Ovary (tissue), 9 donors: Measurements from ENCODE around the gene AGK. TPM values are rescaled to one million over a fixed set of nuclear protein-coding genes. Genes with fewer than 3 reads are reported as not detected.
A peak's percentile ranks its signal among the peaks of the same experiment; 100 is the strongest.

Source experiments
- DNase-seq, 5 donors: peaks; one replicate each; pipeline ENCODE4 v3.0.0-alpha.2; 2019 to 2020
- H3K27ac ChIP-seq, 2 donors: fragments of 200-600 bp; one replicate each; pipeline versions ENCODE4 v1.5.1 to v1.8.0; 2019 to 2022
- H3K27me3 ChIP-seq: fragments of 200-600 bp; one replicate; pipeline ENCODE4 v1.8.0; 2022
- H3K36me3 ChIP-seq: fragments of 200-600 bp; sonication (generic); one replicate; pipeline ENCODE4 v1.5.1; 2019
- H3K4me1 ChIP-seq: one replicate; pipeline ENCODE4 v1.8.1; 2013; ENCODE audit warnings: mild to moderate bottlenecking, moderate library complexity; ENCODE audit not compliant: insufficient read depth
- H3K4me3 ChIP-seq: fragments of 200-600 bp; sonication (generic); one replicate; pipeline ENCODE4 v1.5.1; 2017
- H3K9me3 ChIP-seq, 2 donors: fragments of 200-600 bp in 1 of 2; sonication (generic) in 1 of 2; one replicate each; pipeline versions ENCODE4 v1.5.1 to v1.8.1; 2013 to 2019; ENCODE audit warnings: mild to moderate bottlenecking in 1 of 2, moderate library complexity in 1 of 2
- CTCF ChIP-seq, 3 donors: fragments of 450-650 bp in 2 of 3; fragments of 200-600 bp in 1 of 3; IDR thresholded peaks; one replicate each; pipeline versions ENCODE4 v1.5.1 to v1.8.0; 2016 to 2022; ENCODE audit warnings: antibody characterized with exemption in 3 of 3, mild to moderate bottlenecking in 1 of 3
- EP300 ChIP-seq: sonication (generic); formaldehyde crosslinking; IDR thresholded peaks from one replicate; pipeline ENCODE4 v1.6.1; 2017; ENCODE audit warnings: antibody characterized with exemption
- POLR2A ChIP-seq: fragments of 450-650 bp; IDR thresholded peaks from one replicate; pipeline ENCODE4 v1.6.1; 2017; ENCODE audit warnings: antibody characterized with exemption, mild to moderate bottlenecking, moderate library complexity
- WGBS, 3 donors: extraction: QIAGEN DNeasy Blood & Tissue Kit in 1 of 3; methylation state at CpG; one replicate each; pipeline versions ENCODE4 v1.1.5 to v1.1.7; 2013 to 2017; 5-methylcytosine and 5-hydroxymethylcytosine counted together
- intact Hi-C, 4 donors: fragments of 100-400 bp; cut with DNase I; formaldehyde crosslinking; loops; one replicate each; pipeline versions ENCODE4 v1.11.0 to v1.15.1; 2022 to 2023
- polyA plus RNA-seq, 2 donors: library from polyadenylated mRNA; stranded (reverse); fragments of 200-250 nt in 1 of 2; fragments of 350-450 nt in 1 of 2; fragmentation: Illumina TruSeq in 1 of 2; extraction: RNeasy Lipid Tissue Mini Kit (QIAGEN cat#74804) in 1 of 2; gene quantifications; one replicate each; pipeline ENCODE4 v1.2.3, GENCODE V29; 2013 to 2014
- total RNA-seq, 7 donors: library from RNA; depleted of rRNA in 2 of 7; stranded (reverse); fragments of >200 nt in 2 of 7; fragmentation: NEBNext Ultra II Directional in 3 of 7; extraction: Animal tissue kit (Norgen Biotek cat#: 25700) in 3 of 7; gene quantifications; one replicate each; pipeline versions ENCODE4 v1.1.0 to v1.2.4, GENCODE V29; 2016 to 2023
- donor health status: DM: no; HTN: no; CAD: no; lungs with moderate emphysema.
- donor health status: DM: no; HTN: no; CAD: no.
- donor health status: Bipolar disorder and iron deficiency.
- donor health status: DM: yes; HTN: yes; CAD: no.
- donor health status: DM: no; HTN: no; CAD: no.
- donor health status: DM: yes; HTN: yes; CAD: no.

The AGK gene
- total and polyA plus RNA-seq, 9 donors, result 11.3 to 32.1 (median 21.8) TPM

- Histone ChIP-seq H3K36me3 (no peaks in the 10 kb centered on the region), H3K27me3 (no peaks in the 10 kb centered on the region), H3K4me1 (no peaks in the 10 kb centered on the region), H3K9me3 (no peaks in the 10 kb centered on the region), H3K27ac (no peak overlapping the region), H3K4me3 (no peak overlapping the region)
- DNase-seq, result no peak
- 63 to 76% (median 66%) methylated on average over 6 of the region's 6 CpGs for WGBS, 3 donors
- intact Hi-C loops, result no loop called here
- TF ChIP-seq EP300 (no peak), CTCF (IDR thresholded peaks at IDR 0.05) (no peak), POLR2A (no peak)
These were observed 97.3 kb downstream of the AGK start for GRCh38 chr7:141648276-141649114.

GRCh38 chr7:141649137-141649864, 98.1 kb downstream of the AGK start:
- no peak for DNase-seq
- H3K4me1 ChIP-seq, result no peaks in the 10 kb centered on the region
- H3K36me3 ChIP-seq, result no peaks in the 10 kb centered on the region
- no peaks in the 10 kb centered on the region for H3K9me3 ChIP-seq
- no peaks in the 10 kb centered on the region for H3K27me3 ChIP-seq
- 70 to 80% (median 76%) methylated on average over 8 of the region's 8 CpGs for WGBS, 3 donors
- intact Hi-C loops, result no loop called here
- TF ChIP-seq CTCF (IDR thresholded peaks at IDR 0.05) (no peak), POLR2A (no peak), EP300 (no peak)
- H3K4me3 ChIP-seq, result no peak overlapping the region
- H3K27ac ChIP-seq, result no peak overlapping the region

- H3K36me3 ChIP-seq, result no peaks in the 10 kb centered on the region
- TF ChIP-seq CTCF (IDR thresholded peaks at IDR 0.05) (peak; percentile 36 to 62 (median 52)), POLR2A (no peak), EP300 (no peak)
- H3K9me3 ChIP-seq, result no peaks in the 10 kb centered on the region
- H3K27ac ChIP-seq, result no peak overlapping the region
- no peaks in the 10 kb centered on the region for H3K4me1 ChIP-seq
- no peaks in the 10 kb centered on the region for H3K27me3 ChIP-seq
- intact Hi-C loops, result no loop called here
- WGBS, 3 donors, result 26 to 37% (median 28%) methylated on average over 6 of the region's 6 CpGs
- no peak overlapping the region for H3K4me3 ChIP-seq
- peak; percentile 44 to 66 (median 60) for DNase-seq
These were observed 98.8 kb downstream of the AGK start for GRCh38 chr7:141649865-141650634.

GRCh38 chr7:141651417-141651816, 100.2 kb downstream of the AGK start:
- intact Hi-C loops, result no loop called here
- no peaks in the 10 kb centered on the region for H3K36me3 ChIP-seq
- TF ChIP-seq POLR2A, result no peak
- TF ChIP-seq EP300, result no peak
- no peak for TF ChIP-seq CTCF (IDR thresholded peaks at IDR 0.05)
- no peaks in the 10 kb centered on the region for H3K4me1 ChIP-seq
- WGBS, 3 donors, result 89 to 92% (median 90%) methylated on average over 9 of the region's 9 CpGs
- H3K27ac ChIP-seq, result no peak overlapping the region
- H3K4me3 ChIP-seq, result no peak overlapping the region
- H3K9me3 ChIP-seq, result no peaks in the 10 kb centered on the region
- no peak for DNase-seq
- no peaks in the 10 kb centered on the region for H3K27me3 ChIP-seq
